HCT116 (cell line): ENCODE data around the gene MOB3A. TPM values are rescaled to one million over a fixed set of nuclear protein-coding genes. Genes with fewer than 3 reads are reported as not detected.

ENCODE experiments used
- ATAC-seq: fragments of 200-7000 bp; cut with Tn5 transposase; 2 replicates; pipeline ENCODE4 v1.9.1; 2020; ENCODE audit warnings: mild to moderate bottlenecking, moderate library complexity
- BruUV-seq: library from RNA; stranded (reverse); fragments of 400-500 nt; replicated peaks from 2 replicates; lab custom pipeline; 2021; lab: Mats Ljungman, UMichigan
- CTCF ChIA-PET: fragments of 300-600 bp; sonication (Branson Sonifier 250); formaldehyde crosslinking; loops from one replicate; lab custom pipeline; 2021; ENCODE audit warnings: antibody characterized with exemption; lab: Charles Lee
- POLR2A ChIA-PET: fragments of 300-600, 350-600 bp; sonication (Branson Sonifier 250); formaldehyde crosslinking; loops from one replicate; lab custom pipeline; 2021; ENCODE audit warnings: antibody characterized with exemption; lab: Charles Lee
- RAD21 ChIA-PET, 2 experiments: fragments of 300-600 bp; sonication (Branson Sonifier 250); formaldehyde crosslinking; loops; one replicate each; lab custom pipeline; 2023; ENCODE audit warnings: low total read pairs in 2 of 2; ENCODE audit not compliant: uncharacterized antibody in 2 of 2, unreplicated experiment in 2 of 2, low non-redundant PET in 1 of 2; lab: Charles Lee
- DNase-seq: peaks from one replicate; pipeline ENCODE4 v3.0.0-alpha.2; 2010; ENCODE audit warnings: low read depth, low spot score
- H2AFZ ChIP-seq: fragments of 200-600 bp; shearing (Covaris generic), sonication (generic); 2 replicates; pipeline ENCODE4 v1.6.1; 2017; ENCODE audit warnings: low read depth, mixed run types, mixed read lengths, antibody characterized with exemption, low read length; ENCODE audit not compliant: poor library complexity, severe bottlenecking
- H3K27ac ChIP-seq: 2 replicates; pipeline ENCODE4 v1.5.1; 2012; ENCODE audit warnings: low read depth, low read length
- H3K27me3 ChIP-seq: fragments of 200-600 bp; sonication (generic); 2 replicates; pipeline ENCODE4 v1.6.1; 2016; ENCODE audit warnings: mixed run types, low read length, mixed read lengths; ENCODE audit not compliant: insufficient read depth
- H3K36me3 ChIP-seq, 2 experiments: fragments of 200-500 bp in 1 of 2; fragments of 200-600 bp in 1 of 2; sonication (Bioruptor generic) in 1 of 2; sonication (generic) in 1 of 2; 2 replicates each; pipeline versions ENCODE4 v1.5.1 to v1.6.1; 2014 to 2016; ENCODE audit warnings: low read length in 2 of 2, inconsistent platforms in 1 of 2, mixed read lengths in 1 of 2, mixed run types in 1 of 2; ENCODE audit not compliant: insufficient read depth in 2 of 2, control insufficient read depth in 1 of 2
- H3K4me1 ChIP-seq, 2 experiments: fragments of 200-600 bp in 1 of 2; sonication (generic) in 1 of 2; 2 replicates each; pipeline versions ENCODE4 v1.5.1 to v1.6.1; 2012 to 2017; ENCODE audit warnings: low read length in 2 of 2, inconsistent platforms in 1 of 2, mild to moderate bottlenecking in 1 of 2, mixed read lengths in 1 of 2, mixed run types in 1 of 2, moderate library complexity in 1 of 2; ENCODE audit not compliant: insufficient read depth in 2 of 2, control insufficient read depth in 1 of 2
- H3K4me2 ChIP-seq: fragments of 200-600 bp; sonication (generic); 2 replicates; pipeline ENCODE4 v1.6.1; 2017; ENCODE audit warnings: mixed run types, low read length, mixed read lengths
- H3K4me3 ChIP-seq, 2 experiments: fragments of 200-600 bp in 1 of 2; sonication (generic) in 1 of 2; replicated peaks in 1 of 2; 2 replicates each; pipeline ENCODE4 v1.5.1; 2011 to 2016; ENCODE audit warnings: low read length in 2 of 2, control low read depth in 1 of 2, low read depth in 1 of 2, mild to moderate bottlenecking in 1 of 2, mixed read lengths in 1 of 2, mixed run types in 1 of 2
- H3K79me2 ChIP-seq: fragments of 200-600 bp; sonication (generic); 2 replicates; pipeline ENCODE4 v1.6.1; 2017; ENCODE audit warnings: mild to moderate bottlenecking, mixed run types, low read length, moderate library complexity, mixed read lengths; ENCODE audit not compliant: insufficient read depth
- H3K9ac ChIP-seq: fragments of 200-600 bp; sonication (generic); 2 replicates; pipeline ENCODE4 v1.6.1; 2016; ENCODE audit warnings: low read length, mixed read lengths
- H3K9me2 ChIP-seq: fragments of 200-600 bp; sonication (generic), shearing (Covaris generic); 2 replicates; pipeline ENCODE4 v1.6.1; 2017; ENCODE audit warnings: mixed run types, mild to moderate bottlenecking, moderate library complexity; ENCODE audit not compliant: insufficient read depth
- H3K9me3 ChIP-seq, 2 experiments: fragments of 200-500 bp in 1 of 2; fragments of 200-600 bp in 1 of 2; sonication (Bioruptor generic) in 1 of 2; sonication (generic) in 1 of 2; 2 replicates each; pipeline ENCODE4 v1.6.1; 2014 to 2017; ENCODE audit warnings: low read length in 2 of 2, mixed read lengths in 2 of 2, inconsistent platforms in 1 of 2, low read depth in 1 of 2, mild to moderate bottlenecking in 1 of 2, mixed run types in 1 of 2, moderate library complexity in 1 of 2; ENCODE audit not compliant: control insufficient read depth in 1 of 2, insufficient read depth in 1 of 2
- H4K20me1 ChIP-seq: fragments of 200-600 bp; sonication (generic), shearing (Covaris generic); 2 replicates; pipeline ENCODE4 v1.6.1; 2017; ENCODE audit warnings: mixed run types, mild to moderate bottlenecking, moderate library complexity; ENCODE audit not compliant: insufficient read depth
- CTCF ChIP-seq, 3 experiments: fragments of 200-600 bp in 1 of 3; sonication (generic) in 1 of 3; IDR thresholded peaks in 2 of 3; conservative IDR thresholded peaks in 1 of 3; 2 replicates each; pipeline ENCODE4 v1.5.1; 2012 to 2017; ENCODE audit warnings: low read depth in 2 of 3, low read length in 2 of 3, antibody characterized with exemption in 1 of 3, borderline replicate concordance in 1 of 3, control low read depth in 1 of 3, mild to moderate bottlenecking in 1 of 3, mixed read lengths in 1 of 3, mixed run types in 1 of 3, moderate library complexity in 1 of 3; ENCODE audit not compliant: insufficient read depth in 1 of 3
- EGR1 ChIP-seq: IDR thresholded peaks from 2 replicates; pipeline ENCODE4 v1.6.1; 2012; ENCODE audit warnings: low read depth
- EZH2phosphoT487 ChIP-seq: fragments of 200-600 bp; IDR thresholded peaks from 2 replicates; pipeline ENCODE4 v1.6.1; 2018; ENCODE audit warnings: antibody characterized with exemption, borderline replicate concordance
- POLR2A ChIP-seq: IDR thresholded peaks from 2 replicates; pipeline ENCODE4 v1.7.0; 2011; ENCODE audit warnings: borderline replicate concordance; ENCODE audit not compliant: insufficient read depth, insufficient read length; ENCODE audit errors: extremely low read depth
- SIN3A ChIP-seq: IDR thresholded peaks from 2 replicates; pipeline ENCODE4 v1.6.1; 2012; ENCODE audit warnings: low read depth
- ZBTB33 ChIP-seq: IDR thresholded peaks from 2 replicates; pipeline ENCODE4 v1.6.1; 2011; ENCODE audit warnings: mild to moderate bottlenecking, low read length, moderate library complexity; ENCODE audit not compliant: insufficient replicate concordance; ENCODE audit errors: extremely low read depth
- ZFX ChIP-seq: fragments of 450-650 bp; IDR thresholded peaks from 2 replicates; pipeline ENCODE4 v1.6.1; 2017
- intact Hi-C: fragments of 100-400 bp; cut with micrococcal nuclease; formaldehyde crosslinking; loops from 2 replicates; pipeline ENCODE4 v1.10.0; 2022
- total RNA-seq: library from RNA; stranded (reverse); gene quantifications from one replicate; pipeline ENCODE4 v1.2.1, GENCODE V29; 2021; ENCODE audit not compliant: unreplicated experiment

MOB3A gene
- total RNA-seq, 1 experiment from 2014 or later = 32.1 TPM

- no TSS peak for BruUV-seq
- no peak overlapping the region for H3K27ac ChIP-seq
- H3K9ac ChIP-seq = no peak overlapping the region
- no peak overlapping the region for H3K4me2 ChIP-seq
- ChIA-PET RAD21 (no interaction called here), CTCF (no interaction called here), POLR2A (no interaction called here)
- H3K4me3 ChIP-seq = no peak overlapping the region
- H3K36me3 ChIP-seq = peaks cover 23 to 25% of the 10 kb centered on the region in 2 experiments; a peak in 3 of 4 replicates
- no peaks in the 10 kb centered on the region for H3K27me3 ChIP-seq
- peaks cover 9 to 10% of the 10 kb centered on the region in 2 experiments for H3K4me1 ChIP-seq
- no peak for ATAC-seq
- TF ChIP-seq ZFX (no peak), EGR1 (no peak), ZBTB33 (no peak), EZH2phosphoT487 (no peak), POLR2A (no peak), SIN3A (no peak), CTCF (IDR thresholded peaks at IDR 0.05 in 2 of 3, conservative IDR thresholded peaks at IDR 0.05 in 1 of 3; ENCODE audit: borderline replicate concordance in 1 of 3, insufficient read depth in 1 of 3, low read depth in 2 of 3, low read length in 2 of 3) (no peak)
- H3K79me2 ChIP-seq = peaks cover 17% of the 10 kb centered on the region; the same call in 1 of the 2 replicates
- no peaks in the 10 kb centered on the region for H3K9me2 ChIP-seq
- no peaks in the 10 kb centered on the region; a peak in 1 of 4 replicates for H3K9me3 ChIP-seq
- no peak for DNase-seq
- no peak overlapping the region for H2AFZ ChIP-seq
- intact Hi-C loops = no loop called here
- H4K20me1 ChIP-seq = no peaks in the 10 kb centered on the region
These were observed 5.5 kb upstream of the MOB3A start for GRCh38 chr19:2101417-2102335.
